Measurements from ENCODE around the gene DQX1.

DQX1 gene

DNA sequence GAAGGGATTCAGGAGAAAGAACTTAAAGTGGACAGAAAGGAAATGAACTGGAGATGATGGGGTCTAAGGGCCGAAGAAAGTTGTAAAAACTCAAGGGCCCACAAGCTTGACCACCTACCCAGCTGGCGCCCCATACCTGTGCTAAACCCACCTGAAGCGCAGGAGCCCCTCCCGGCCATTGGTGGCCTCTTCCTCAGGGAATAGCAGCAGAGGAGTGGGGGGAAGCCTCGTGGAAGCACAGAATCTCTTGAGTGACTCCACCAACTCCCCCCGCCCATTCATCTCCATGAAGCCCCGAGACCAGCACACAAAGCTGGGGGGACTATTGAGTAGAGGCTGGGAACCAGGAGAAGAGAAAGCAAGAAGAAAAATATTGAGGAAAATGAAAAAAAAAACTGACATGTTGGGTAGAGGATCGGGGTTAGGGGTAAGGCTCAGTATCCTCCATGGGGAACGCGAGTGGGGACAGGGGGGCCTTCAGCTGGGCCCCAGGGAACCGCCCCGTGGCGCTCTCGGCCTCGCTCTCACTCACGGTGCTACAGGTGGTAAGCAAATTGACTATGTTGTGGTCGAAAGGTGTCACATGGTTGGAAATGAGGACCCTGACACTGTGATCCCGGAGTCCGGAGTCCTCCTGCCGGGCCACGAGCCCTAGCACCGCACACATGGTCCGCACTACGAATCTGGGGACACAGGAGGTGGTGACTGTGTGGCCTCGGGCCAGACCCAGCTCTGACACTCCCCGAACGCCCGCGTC lies 2.7 kb upstream of the DQX1 start:
- Histone ChIP-seq H3K4me1 (ENCODE audit: insufficient read depth, poor library complexity, severe bottlenecking) (peaks cover 2% of the 10 kb centered on the region), H3K36me3 (ENCODE audit: low read depth) (peaks cover 42% of the 10 kb centered on the region), H3K4me3 (ENCODE audit: severe bottlenecking) (peak overlapping the region; percentile 87), H3K27me3 (ENCODE audit: insufficient read depth, poor library complexity, severe bottlenecking) (no peaks in the 10 kb centered on the region), H3K27ac (ENCODE audit: poor library complexity, severe bottlenecking) (peak overlapping the region; percentile 57), H3K9me3 (ENCODE audit: severe bottlenecking) (no peaks in the 10 kb centered on the region)
- DNase-seq (ENCODE audit: low spot score) (no peak), ATAC-seq (ENCODE audit: low read depth) (no peak)
- no peak for TF ChIP-seq CTCF (IDR thresholded peaks at IDR 0.05; ENCODE audit: poor library complexity, severe bottlenecking)

GRCh38 chr2:74527741-74528140 lies 1.7 kb upstream of the DQX1 start:
- TF ChIP-seq CTCF (IDR thresholded peaks at IDR 0.05; ENCODE audit: poor library complexity, severe bottlenecking), result no peak
- Histone ChIP-seq H3K4me3 (ENCODE audit: severe bottlenecking) (no peak overlapping the region), H3K27me3 (ENCODE audit: insufficient read depth, poor library complexity, severe bottlenecking) (no peaks in the 10 kb centered on the region), H3K27ac (ENCODE audit: poor library complexity, severe bottlenecking) (no peak overlapping the region), H3K9me3 (ENCODE audit: severe bottlenecking) (no peaks in the 10 kb centered on the region), H3K4me1 (ENCODE audit: insufficient read depth, poor library complexity, severe bottlenecking) (peaks cover 2% of the 10 kb centered on the region), H3K36me3 (ENCODE audit: low read depth) (peaks cover 40% of the 10 kb centered on the region)
- DNase-seq (ENCODE audit: low spot score) (no peak), ATAC-seq (ENCODE audit: low read depth) (no peak)

GRCh38 chr2:74526649-74527230 lies 709 bp upstream of the DQX1 start:
- Histone ChIP-seq H3K36me3 (ENCODE audit: low read depth) (peaks cover 31% of the 10 kb centered on the region), H3K27ac (ENCODE audit: poor library complexity, severe bottlenecking) (no peak overlapping the region), H3K27me3 (ENCODE audit: insufficient read depth, poor library complexity, severe bottlenecking) (no peaks in the 10 kb centered on the region), H3K4me3 (ENCODE audit: severe bottlenecking) (no peak overlapping the region), H3K4me1 (ENCODE audit: insufficient read depth, poor library complexity, severe bottlenecking) (peaks cover 2% of the 10 kb centered on the region), H3K9me3 (ENCODE audit: severe bottlenecking) (no peaks in the 10 kb centered on the region)
- ATAC-seq (ENCODE audit: low read depth), result no peak
- DNase-seq (ENCODE audit: low spot score), result no peak
- TF ChIP-seq CTCF (IDR thresholded peaks at IDR 0.05; ENCODE audit: poor library complexity, severe bottlenecking), result no peak

GRCh38 chr2:74524955-74525716 lies 895 bp downstream of the DQX1 start:
- no peak for TF ChIP-seq CTCF (IDR thresholded peaks at IDR 0.05; ENCODE audit: poor library complexity, severe bottlenecking)
- no peaks in the 10 kb centered on the region for H3K9me3 ChIP-seq (ENCODE audit: severe bottlenecking)
- H3K4me3 ChIP-seq (ENCODE audit: severe bottlenecking), result no peak overlapping the region
- no peak for ATAC-seq (ENCODE audit: low read depth)
- peak; percentile 36 for DNase-seq (ENCODE audit: low spot score)
- no peaks in the 10 kb centered on the region for H3K27me3 ChIP-seq (ENCODE audit: insufficient read depth, poor library complexity, severe bottlenecking)
- H3K4me1 ChIP-seq (ENCODE audit: insufficient read depth, poor library complexity, severe bottlenecking), result peaks cover 2% of the 10 kb centered on the region
- no peak overlapping the region for H3K27ac ChIP-seq (ENCODE audit: poor library complexity, severe bottlenecking)
- peaks cover 31% of the 10 kb centered on the region for H3K36me3 ChIP-seq (ENCODE audit: low read depth)
